ENCODE data around the gene PPP1R3G. TPM values are rescaled to one million over a fixed set of nuclear protein-coding genes. Genes with fewer than 3 reads are reported as not detected.
A peak's percentile ranks its signal among the peaks of the same experiment; 100 is the strongest.

Gene PPP1R3G
- total and polyA plus RNA-seq, 2 of the 13 experiments (the other 11 are each of a cell fraction or from before 2014, with no cell fraction given): 1.2 to 1.3 TPM

DNA sequence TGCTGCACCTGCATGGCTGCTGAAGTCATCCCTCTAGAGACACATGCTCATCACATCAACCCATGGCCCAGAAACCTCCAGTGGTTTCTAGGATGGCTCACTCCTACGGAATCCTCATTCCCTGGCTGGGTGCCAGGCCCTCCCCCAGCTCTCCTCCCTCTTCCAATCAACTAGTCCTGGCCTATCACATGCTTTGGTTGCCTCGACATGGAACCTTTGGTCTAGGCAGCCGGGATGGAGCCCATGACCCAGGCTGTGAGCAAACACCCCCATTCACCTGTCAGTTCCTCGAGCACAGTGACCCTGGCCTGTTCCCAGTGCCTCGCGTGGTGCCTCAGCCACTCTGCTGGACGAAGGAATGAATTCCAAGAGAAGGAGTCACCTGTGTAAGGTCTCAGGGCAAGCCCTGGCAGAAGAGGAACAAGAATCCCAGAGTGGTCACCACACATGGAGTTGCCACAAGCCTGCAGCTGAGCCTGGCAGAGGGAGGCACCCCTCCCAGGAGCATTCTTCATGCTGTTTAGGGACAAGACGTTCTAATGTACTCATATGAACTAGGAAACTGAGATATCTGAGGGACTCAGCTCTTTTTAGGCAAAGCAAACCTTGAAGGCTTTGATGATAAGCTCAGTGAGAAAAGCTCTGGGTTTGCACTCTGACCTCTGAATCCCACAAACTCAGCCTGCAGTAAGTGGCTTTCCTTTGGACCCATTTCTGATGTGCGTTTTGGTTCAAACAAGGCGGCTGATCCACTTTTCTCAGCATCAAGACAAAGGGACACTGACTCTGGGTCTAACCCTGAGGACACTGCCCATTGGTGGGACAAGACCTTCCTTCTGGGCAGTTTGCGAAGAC lies 40.2 kb downstream of the PPP1R3G start:
- no peak overlapping the region for H3K9ac ChIP-seq (ENCODE audit: insufficient read depth, low read depth, low read length)
- POLR2A ChIA-PET: interaction anchor here (0.5 to 1.4 kb wide), 2 partner anchors 11 to 66 kb away, joined by 3 to 4 read pairs; no protein-coding TSS in a partner anchor
- TF ChIP-seq ADNP (CRISPR knock-in tag; IDR thresholded peaks at IDR 0.05) (no peak), ARHGAP35 (CRISPR knock-in tag; IDR thresholded peaks at IDR 0.05; ENCODE audit: borderline replicate concordance) (no peak), HHEX (CRISPR knock-in tag; IDR thresholded peaks at IDR 0.05) (no peak), ZNF383 (CRISPR knock-in tag; IDR thresholded peaks at IDR 0.05; ENCODE audit: borderline replicate concordance) (peak; percentile 45; the same call in 1 of the 2 replicates), NPAS2 (CRISPR knock-in tag; IDR thresholded peaks at IDR 0.05; ENCODE audit: borderline replicate concordance) (no peak), FOXA3 (CRISPR knock-in tag; IDR thresholded peaks at IDR 0.05) (0 out of 2 replicates have a peak, but pooled peaks have one; percentile 10), ISX (CRISPR knock-in tag; conservative IDR thresholded peaks at IDR 0.05) (no peak), ATF7 (IDR thresholded peaks at IDR 0.05) (no peak), ATF7 (CRISPR knock-in tag; IDR thresholded peaks at IDR 0.05) (no peak; the same call in 1 of the 2 replicates), GABPA (IDR thresholded peaks at IDR 0.05; ENCODE audit: low read depth, low read length) (no peak), GABPA (CRISPR knock-in tag; IDR thresholded peaks at IDR 0.05; ENCODE audit: low read depth) (no peak)
- TF ChIP-seq, protein P1, sequence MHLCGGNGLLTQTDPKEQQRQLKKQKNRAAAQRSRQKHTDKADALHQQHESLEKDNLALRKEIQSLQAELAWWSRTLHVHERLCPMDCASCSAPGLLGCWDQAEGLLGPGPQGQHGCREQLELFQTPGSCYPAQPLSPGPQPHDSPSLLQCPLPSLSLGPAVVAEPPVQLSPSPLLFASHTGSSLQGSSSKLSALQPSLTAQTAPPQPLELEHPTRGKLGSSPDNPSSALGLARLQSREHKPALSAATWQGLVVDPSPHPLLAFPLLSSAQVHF (CRISPR knock-in tag; IDR thresholded peaks at IDR 0.05): no peak
- TF ChIP-seq, protein P2, sequence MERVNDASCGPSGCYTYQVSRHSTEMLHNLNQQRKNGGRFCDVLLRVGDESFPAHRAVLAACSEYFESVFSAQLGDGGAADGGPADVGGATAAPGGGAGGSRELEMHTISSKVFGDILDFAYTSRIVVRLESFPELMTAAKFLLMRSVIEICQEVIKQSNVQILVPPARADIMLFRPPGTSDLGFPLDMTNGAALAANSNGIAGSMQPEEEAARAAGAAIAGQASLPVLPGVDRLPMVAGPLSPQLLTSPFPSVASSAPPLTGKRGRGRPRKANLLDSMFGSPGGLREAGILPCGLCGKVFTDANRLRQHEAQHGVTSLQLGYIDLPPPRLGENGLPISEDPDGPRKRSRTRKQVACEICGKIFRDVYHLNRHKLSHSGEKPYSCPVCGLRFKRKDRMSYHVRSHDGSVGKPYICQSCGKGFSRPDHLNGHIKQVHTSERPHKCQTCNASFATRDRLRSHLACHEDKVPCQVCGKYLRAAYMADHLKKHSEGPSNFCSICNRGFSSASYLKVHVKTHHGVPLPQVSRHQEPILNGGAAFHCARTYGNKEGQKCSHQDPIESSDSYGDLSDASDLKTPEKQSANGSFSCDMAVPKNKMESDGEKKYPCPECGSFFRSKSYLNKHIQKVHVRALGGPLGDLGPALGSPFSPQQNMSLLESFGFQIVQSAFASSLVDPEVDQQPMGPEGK (CRISPR knock-in tag; IDR thresholded peaks at IDR 0.05): no peak
- TF ChIP-seq, protein P3, sequence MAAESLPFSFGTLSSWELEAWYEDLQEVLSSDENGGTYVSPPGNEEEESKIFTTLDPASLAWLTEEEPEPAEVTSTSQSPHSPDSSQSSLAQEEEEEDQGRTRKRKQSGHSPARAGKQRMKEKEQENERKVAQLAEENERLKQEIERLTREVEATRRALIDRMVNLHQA (CRISPR knock-in tag; IDR thresholded peaks at IDR 0.05): no peak
- TF ChIP-seq, protein P4, sequence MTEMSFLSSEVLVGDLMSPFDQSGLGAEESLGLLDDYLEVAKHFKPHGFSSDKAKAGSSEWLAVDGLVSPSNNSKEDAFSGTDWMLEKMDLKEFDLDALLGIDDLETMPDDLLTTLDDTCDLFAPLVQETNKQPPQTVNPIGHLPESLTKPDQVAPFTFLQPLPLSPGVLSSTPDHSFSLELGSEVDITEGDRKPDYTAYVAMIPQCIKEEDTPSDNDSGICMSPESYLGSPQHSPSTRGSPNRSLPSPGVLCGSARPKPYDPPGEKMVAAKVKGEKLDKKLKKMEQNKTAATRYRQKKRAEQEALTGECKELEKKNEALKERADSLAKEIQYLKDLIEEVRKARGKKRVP (CRISPR knock-in tag; IDR thresholded peaks at IDR 0.05): no peak
- TF ChIP-seq, protein P5, sequence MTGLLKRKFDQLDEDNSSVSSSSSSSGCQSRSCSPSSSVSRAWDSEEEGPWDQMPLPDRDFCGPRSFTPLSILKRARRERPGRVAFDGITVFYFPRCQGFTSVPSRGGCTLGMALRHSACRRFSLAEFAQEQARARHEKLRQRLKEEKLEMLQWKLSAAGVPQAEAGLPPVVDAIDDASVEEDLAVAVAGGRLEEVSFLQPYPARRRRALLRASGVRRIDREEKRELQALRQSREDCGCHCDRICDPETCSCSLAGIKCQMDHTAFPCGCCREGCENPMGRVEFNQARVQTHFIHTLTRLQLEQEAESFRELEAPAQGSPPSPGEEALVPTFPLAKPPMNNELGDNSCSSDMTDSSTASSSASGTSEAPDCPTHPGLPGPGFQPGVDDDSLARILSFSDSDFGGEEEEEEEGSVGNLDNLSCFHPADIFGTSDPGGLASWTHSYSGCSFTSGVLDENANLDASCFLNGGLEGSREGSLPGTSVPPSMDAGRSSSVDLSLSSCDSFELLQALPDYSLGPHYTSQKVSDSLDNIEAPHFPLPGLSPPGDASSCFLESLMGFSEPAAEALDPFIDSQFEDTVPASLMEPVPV (CRISPR knock-in tag; IDR thresholded peaks at IDR 0.05): no peak
- TF ChIP-seq, protein P6, sequence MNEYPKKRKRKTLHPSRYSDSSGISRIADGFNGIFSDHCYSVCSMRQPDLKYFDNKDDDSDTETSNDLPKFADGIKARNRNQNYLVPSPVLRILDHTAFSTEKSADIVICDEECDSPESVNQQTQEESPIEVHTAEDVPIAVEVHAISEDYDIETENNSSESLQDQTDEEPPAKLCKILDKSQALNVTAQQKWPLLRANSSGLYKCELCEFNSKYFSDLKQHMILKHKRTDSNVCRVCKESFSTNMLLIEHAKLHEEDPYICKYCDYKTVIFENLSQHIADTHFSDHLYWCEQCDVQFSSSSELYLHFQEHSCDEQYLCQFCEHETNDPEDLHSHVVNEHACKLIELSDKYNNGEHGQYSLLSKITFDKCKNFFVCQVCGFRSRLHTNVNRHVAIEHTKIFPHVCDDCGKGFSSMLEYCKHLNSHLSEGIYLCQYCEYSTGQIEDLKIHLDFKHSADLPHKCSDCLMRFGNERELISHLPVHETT (CRISPR knock-in tag; conservative IDR thresholded peaks at IDR 0.05): no peak

More for the DNA sequence above, 40.2 kb downstream of the PPP1R3G start:
- in situ Hi-C loops (cut with HindIII; ENCODE audit: extremely low pct_ligation_motif_present, low pct_unique_long_range_greater_than_20kb): no loop called here
- no peaks in the 10 kb centered on the region for H4K20me1 ChIP-seq (ENCODE audit: insufficient read depth, low read length)
- DNase-seq (ENCODE audit: low spot score): peak; percentile 72
- no peak overlapping the region for H2AFZ ChIP-seq (ENCODE audit: low read length)
- H3K4me1 ChIP-seq (ENCODE audit: insufficient read depth, low read length): peaks cover 47% of the 10 kb centered on the region
- FAIRE-seq: peak; percentile 65
- no peaks in the 10 kb centered on the region for H3K79me2 ChIP-seq (ENCODE audit: insufficient read depth, low read length)
- CTCF ChIA-PET (ENCODE audit: low intra/inter-chr PET ratio, low total read pairs): no interaction called here
- intact Hi-C loops (cut with micrococcal nuclease; ENCODE audit: unreplicated experiment): no loop called here
- peak overlapping the region; percentile 34 for H3K4me2 ChIP-seq (ENCODE audit: low read depth, low read length)
- H3K36me3 ChIP-seq (replicated peaks in 1 of 2; ENCODE audit: control insufficient read depth in 1 of 2, insufficient read depth in 2 of 2, low read length in 2 of 2): no peaks in the 10 kb centered on the region; a peak in 4 of 5 replicates
- peak overlapping the region; percentile 34 for H3K27ac ChIP-seq (ENCODE audit: extremely low read length, insufficient read depth, low read length)
- WGBS (ENCODE audit: low lambda C conversion rate): 40% methylated on average over 11 of the region's 11 CpGs
- peak; percentile 76 for ATAC-seq
- H3K27me3 ChIP-seq (ENCODE audit: control insufficient read depth in 1 of 2, insufficient read depth in 2 of 2, low read length in 2 of 2): no peaks in the 10 kb centered on the region
- no peaks in the 10 kb centered on the region for H3K9me3 ChIP-seq (ENCODE audit: low read length)
- BruUV-seq (replicated peaks): no TSS peak
- H3K4me3 ChIP-seq (replicated peaks in 1 of 3; ENCODE audit: insufficient read depth in 1 of 3, low read depth in 2 of 3, low read length in 3 of 3): no peak overlapping the region
